ENCODE measurements around the gene FYN. TPM values are rescaled to one million over a fixed set of nuclear protein-coding genes. Genes with fewer than 3 reads are reported as not detected.
"Not testable (repeated sequence)": the region's sequence is repeated elsewhere in the genome, so short reads cannot be mapped to it uniquely, and the experiment has no call there.

Gene FYN
- total and polyA plus RNA-seq, 4 donors = 11.2 to 28.3 (median 19.7) TPM

GRCh38 chr6:111639266-111639665 is 234.0 kb downstream of the FYN start:
- Histone ChIP-seq H3K27me3 (ENCODE audit: control insufficient read depth in 4 of 4, insufficient read depth in 4 of 4, low read length in 3 of 4) (no peaks in the 10 kb centered on the region), H3K4me1 (ENCODE audit: control insufficient read depth in 4 of 4, insufficient read depth in 4 of 4, low read length in 3 of 4) (no peaks in the 10 kb centered on the region), H3K9me3 (ENCODE audit: control insufficient read depth in 4 of 4, low read length in 3 of 4) (no peaks in the 10 kb centered on the region), H3K4me3 (ENCODE audit: low read depth in 1 of 3, low read length in 3 of 3) (no peak overlapping the region), H3K27ac (ENCODE audit: low read depth in 1 of 2, low read length in 2 of 2) (no peak overlapping the region), H3K9ac (ENCODE audit: low read depth in 1 of 2, low read length in 2 of 2) (no peak overlapping the region), H3K36me3 (ENCODE audit: control insufficient read depth in 4 of 4, insufficient read depth in 3 of 4, low read depth in 1 of 4, low read length in 3 of 4) (no peaks in the 10 kb centered on the region)
- no peak for DNase-seq (ENCODE audit: low spot score)
- no peak for TF ChIP-seq TAF1 (conservative IDR thresholded peaks at IDR 0.05)
- no peak for TF ChIP-seq YY1 (IDR thresholded peaks at IDR 0.05)
- TF ChIP-seq FOXA2 (IDR thresholded peaks at IDR 0.05) = no peak
- no peak for TF ChIP-seq EGR1 (IDR thresholded peaks at IDR 0.05; ENCODE audit: low read depth in 2 of 2)
- TF ChIP-seq RXRA (IDR thresholded peaks at IDR 0.05) = no peak
- TF ChIP-seq RAD21 (IDR thresholded peaks at IDR 0.05) = no peak
- no peak for TF ChIP-seq SP1 (IDR thresholded peaks at IDR 0.05)
- no peak for TF ChIP-seq MAX (IDR thresholded peaks at IDR 0.05)
- no peak for TF ChIP-seq REST (IDR thresholded peaks at IDR 0.05)
- TF ChIP-seq GABPA (IDR thresholded peaks at IDR 0.05 in 1 of 2, conservative IDR thresholded peaks at IDR 0.05 in 1 of 2) = no peak
- no peak for TF ChIP-seq HNF4G (IDR thresholded peaks at IDR 0.05)
- no peak for TF ChIP-seq FOXA1 (IDR thresholded peaks at IDR 0.05)
- no peak for TF ChIP-seq JUND (IDR thresholded peaks at IDR 0.05)
- TF ChIP-seq NR2F2 (IDR thresholded peaks at IDR 0.05) = no peak
- no peak for TF ChIP-seq ZBTB33 (IDR thresholded peaks at IDR 0.05)
- no peak for TF ChIP-seq HNF4A (conservative IDR thresholded peaks at IDR 0.05)

GRCh38 chr6:111634981-111635380 is 238.3 kb downstream of the FYN start:
- H3K9ac ChIP-seq (ENCODE audit: low read depth in 1 of 2, low read length in 2 of 2); H3K4me3 ChIP-seq (ENCODE audit: low read depth in 1 of 3, low read length in 3 of 3); DNase-seq (ENCODE audit: low spot score); H3K27ac ChIP-seq (ENCODE audit: low read depth in 1 of 2, low read length in 2 of 2); H3K4me1 ChIP-seq (ENCODE audit: control insufficient read depth in 4 of 4, insufficient read depth in 4 of 4, low read length in 3 of 4); H3K9me3 ChIP-seq (ENCODE audit: control insufficient read depth in 4 of 4, low read length in 3 of 4); H3K27me3 ChIP-seq (ENCODE audit: control insufficient read depth in 4 of 4, insufficient read depth in 4 of 4, low read length in 3 of 4); H3K36me3 ChIP-seq (ENCODE audit: control insufficient read depth in 4 of 4, insufficient read depth in 3 of 4, low read depth in 1 of 4, low read length in 3 of 4): not testable (repeated sequence)
- 82% methylated on average over 1 of the region's 1 CpG for WGBS
